Neural progenitor cell (in vitro differentiated cells): ENCODE results near the gene TENT5C. TPM values are rescaled to one million over a fixed set of nuclear protein-coding genes. Genes with fewer than 3 reads are reported as not detected.

Source experiments
- DNase-seq: peaks from one replicate; pipeline ENCODE4 v3.0.0-alpha.2; 2016; ENCODE audit warnings: low spot score
- H2AFZ ChIP-seq: fragments of 200-600 bp; sonication (generic); replicated peaks from 2 replicates; pipeline ENCODE4 v1.6.1; 2016; ENCODE audit warnings: antibody characterized with exemption
- H3F3A ChIP-seq: fragments of 200-600 bp; sonication (generic); 2 replicates; pipeline ENCODE4 v1.6.1; 2016; ENCODE audit warnings: antibody characterized with exemption, low read depth
- H3K27ac ChIP-seq: fragments of 200-600 bp; sonication (generic); 2 replicates; pipeline ENCODE4 v1.5.1; 2016; ENCODE audit warnings: mild to moderate bottlenecking
- H3K27me3 ChIP-seq: fragments of 200-600 bp; sonication (generic); 2 replicates; pipeline ENCODE4 v1.6.1; 2016; ENCODE audit warnings: mild to moderate bottlenecking, moderate library complexity
- H3K36me3 ChIP-seq: fragments of 200-600 bp; sonication (generic); 2 replicates; pipeline ENCODE4 v1.5.1; 2016
- H3K4me1 ChIP-seq: fragments of 200-600 bp; sonication (generic); 2 replicates; pipeline ENCODE4 v1.6.1; 2016; ENCODE audit warnings: mixed run types
- H3K4me2 ChIP-seq: fragments of 200-600 bp; sonication (generic); 2 replicates; pipeline ENCODE4 v1.6.1; 2016
- H3K4me3 ChIP-seq: fragments of 200-600 bp; sonication (generic); 2 replicates; pipeline ENCODE4 v1.5.1; 2016
- H3K79me2 ChIP-seq: fragments of 200-600 bp; sonication (generic); 2 replicates; pipeline ENCODE4 v1.6.1; 2016; ENCODE audit warnings: low read depth
- H3K9ac ChIP-seq: fragments of 200-600 bp; sonication (generic); 2 replicates; pipeline ENCODE4 v1.6.1; 2016
- H3K9me3 ChIP-seq: fragments of 200-600 bp; sonication (generic); 2 replicates; pipeline ENCODE4 v1.5.1; 2016; ENCODE audit warnings: low read depth
- H4K20me1 ChIP-seq: fragments of 200-600 bp; sonication (generic); 2 replicates; pipeline ENCODE4 v1.6.1; 2016; ENCODE audit warnings: low read depth
- H3K27ac Mint-ChIP-seq: 3 replicates; pipeline ENCODE4 v1.8.0; 2021; ENCODE audit warnings: mixed read lengths
- H3K27me3 Mint-ChIP-seq: 2 replicates; pipeline ENCODE4 v1.8.0; 2022; ENCODE audit warnings: low read depth, mild to moderate bottlenecking, inconsistent platforms, moderate library complexity, mixed read lengths; ENCODE audit not compliant: insufficient read depth
- H3K36me3 Mint-ChIP-seq: 3 replicates; pipeline ENCODE4 v1.8.0; 2021; ENCODE audit warnings: mixed read lengths
- H3K4me1 Mint-ChIP-seq: 3 replicates; pipeline ENCODE4 v1.8.0; 2021; ENCODE audit warnings: mixed read lengths
- H3K4me3 Mint-ChIP-seq: 3 replicates; pipeline ENCODE4 v1.8.0; 2021; ENCODE audit warnings: mild to moderate bottlenecking, moderate library complexity, mixed read lengths
- H3K9me3 Mint-ChIP-seq: 3 replicates; pipeline ENCODE4 v1.8.0; 2020; ENCODE audit warnings: mixed read lengths
- CTCF ChIP-seq: fragments of 200-600 bp; sonication (generic); IDR thresholded peaks from 2 replicates; pipeline ENCODE4 v1.5.1; 2017; ENCODE audit warnings: antibody characterized with exemption, mild to moderate bottlenecking
- EZH2 ChIP-seq: fragments of 200-600 bp; sonication (generic); IDR thresholded peaks from 2 replicates; pipeline ENCODE4 v1.6.1; 2017; ENCODE audit warnings: antibody characterized with exemption, mild to moderate bottlenecking, moderate library complexity
- EZH2phosphoT487 ChIP-seq: fragments of 200-600 bp; sonication (generic); IDR thresholded peaks from 2 replicates; pipeline ENCODE4 v1.6.1; 2017; ENCODE audit warnings: antibody characterized with exemption
- total RNA-seq: library from RNA; depleted of rRNA; stranded (reverse); fragments of >200 nt; gene quantifications from 2 replicates; pipeline ENCODE4 v1.2.3, GENCODE V29; 2015; ENCODE audit warnings: low replicate concordance

The TENT5C gene
- total RNA-seq, 1 donor from 2014 or later, result 0.39 TPM

GRCh38 chr1:117646007-117646811 lies 40.4 kb downstream of the TENT5C start:
- Histone ChIP-seq H3K4me2 (no peak overlapping the region), H4K20me1 (no peaks in the 10 kb centered on the region), H3K79me2 (no peaks in the 10 kb centered on the region), H3K27ac (no peak overlapping the region), H3K36me3 (no peaks in the 10 kb centered on the region), H3K9me3 (no peaks in the 10 kb centered on the region), H3K4me1 (no peaks in the 10 kb centered on the region), H3K9ac (no peak overlapping the region), H3K27me3 (no peaks in the 10 kb centered on the region), H2AFZ (no peak overlapping the region), H3K4me3 (no peak overlapping the region), H3F3A (no peaks in the 10 kb centered on the region)
- Mint-ChIP-seq H3K4me1 (peaks cover 4% of the 10 kb centered on the region), H3K27me3 (peaks cover 6% of the 10 kb centered on the region), H3K27ac (no peak overlapping the region), H3K9me3 (no peaks in the 10 kb centered on the region), H3K4me3 (no peak overlapping the region), H3K36me3 (no peaks in the 10 kb centered on the region)
- DNase-seq, result no peak
- TF ChIP-seq CTCF (no peak), EZH2 (no peak), EZH2phosphoT487 (no peak)

GRCh38 chr1:117646956-117647355 lies 41.1 kb downstream of the TENT5C start:
- Histone ChIP-seq H3K4me3 (no peak overlapping the region), H4K20me1 (no peaks in the 10 kb centered on the region), H3K9me3 (no peaks in the 10 kb centered on the region), H3K27me3 (no peaks in the 10 kb centered on the region), H2AFZ (no peak overlapping the region), H3K4me2 (no peak overlapping the region), H3K27ac (no peak overlapping the region), H3K36me3 (no peaks in the 10 kb centered on the region), H3F3A (no peaks in the 10 kb centered on the region), H3K4me1 (no peaks in the 10 kb centered on the region), H3K9ac (no peak overlapping the region), H3K79me2 (no peaks in the 10 kb centered on the region)
- DNase-seq, result no peak
- Mint-ChIP-seq H3K4me3 (no peak overlapping the region), H3K27ac (no peak overlapping the region), H3K27me3 (peaks cover 8% of the 10 kb centered on the region), H3K36me3 (no peaks in the 10 kb centered on the region), H3K4me1 (peaks cover 4% of the 10 kb centered on the region), H3K9me3 (no peaks in the 10 kb centered on the region)
- TF ChIP-seq EZH2phosphoT487 (no peak), CTCF (no peak), EZH2 (no peak)

- Histone ChIP-seq H4K20me1 (no peaks in the 10 kb centered on the region), H3K9me3 (no peaks in the 10 kb centered on the region), H3K27ac (no peak overlapping the region), H3K4me1 (no peaks in the 10 kb centered on the region), H3K9ac (no peak overlapping the region), H2AFZ (no peak overlapping the region), H3K4me2 (no peak overlapping the region), H3K36me3 (no peaks in the 10 kb centered on the region), H3K79me2 (no peaks in the 10 kb centered on the region), H3K27me3 (no peaks in the 10 kb centered on the region), H3F3A (no peaks in the 10 kb centered on the region), H3K4me3 (no peak overlapping the region)
- H3K4me1 Mint-ChIP-seq, result peaks cover 4% of the 10 kb centered on the region
- no peaks in the 10 kb centered on the region for H3K36me3 Mint-ChIP-seq
- peaks cover 8% of the 10 kb centered on the region for H3K27me3 Mint-ChIP-seq
- DNase-seq, result no peak
- H3K4me3 Mint-ChIP-seq, result no peak overlapping the region
- H3K27ac Mint-ChIP-seq, result no peak overlapping the region
- no peaks in the 10 kb centered on the region for H3K9me3 Mint-ChIP-seq
- TF ChIP-seq EZH2, result no peak
- TF ChIP-seq CTCF, result no peak
- no peak for TF ChIP-seq EZH2phosphoT487
These were observed 42.2 kb downstream of the TENT5C start for GRCh38 chr1:117648015-117648414.
